K562 (cell line): ENCODE measurements around the gene TMEM222. TPM values are rescaled to one million over a fixed set of nuclear protein-coding genes. Genes with fewer than 3 reads are reported as not detected.

Experiments used
- CREB3L1 ChIP-seq: fragments of 450-650 bp; IDR thresholded peaks from 2 replicates; pipeline ENCODE4 v1.6.1; 2014; ENCODE audit warnings: low read depth, mild to moderate bottlenecking, moderate library complexity, borderline replicate concordance
- DDX20 ChIP-seq: fragments of 450-650 bp; IDR thresholded peaks from 2 replicates; pipeline ENCODE4 v1.6.1; 2016; ENCODE audit warnings: missing genetic modification characterization, low read depth, mild to moderate bottlenecking, missing compliant biosample characterization, moderate library complexity
- DPF2 ChIP-seq: fragments of 450-650 bp; IDR thresholded peaks from 2 replicates; pipeline ENCODE4 v1.6.1; 2016
- ESRRB ChIP-seq: fragments of 250-450 bp; sonication (Bioruptor Pico); IDR thresholded peaks from 2 replicates; pipeline ENCODE4 v1.5.0; 2020; ENCODE audit warnings: mild to moderate bottlenecking, moderate library complexity, borderline replicate concordance
- FOXK1 ChIP-seq: sonication (generic); formaldehyde crosslinking; IDR thresholded peaks from 2 replicates; pipeline ENCODE4 v1.8.0; 2022; ENCODE audit warnings: missing genetic modification reagents, mild to moderate bottlenecking, borderline replicate concordance
- MTA2 ChIP-seq: fragments of 450-650 bp; IDR thresholded peaks from 2 replicates; pipeline ENCODE4 v1.6.1; 2016; ENCODE audit warnings: low read depth
- NR2C1 ChIP-seq, 2 experiments: fragments of 450-650 bp; IDR thresholded peaks; 2 replicates each; pipeline ENCODE4 v1.6.1; 2017; ENCODE audit warnings: mild to moderate bottlenecking in 2 of 2, antibody characterized with exemption in 1 of 2, inconsistent platforms in 1 of 2, missing compliant biosample characterization in 1 of 2, missing genetic modification characterization in 1 of 2
- PCBP1 ChIP-seq: fragments of 200-400 bp; formaldehyde crosslinking; IDR thresholded peaks from 2 replicates; pipeline ENCODE4 v1.6.1; 2018; ENCODE audit warnings: mild to moderate bottlenecking, low read depth, low read length; ENCODE audit not compliant: poor library complexity, severe bottlenecking
- PHB2 ChIP-seq: fragments of 450-650 bp; IDR thresholded peaks from 2 replicates; pipeline ENCODE4 v1.6.1; 2017; ENCODE audit warnings: low read depth
- RAD21 ChIP-seq, 2 experiments: fragments of 250-450 bp in 1 of 2; fragments of 450-650 bp in 1 of 2; sonication (Bioruptor Pico) in 1 of 2; formaldehyde crosslinking in 1 of 2; IDR thresholded peaks in 1 of 2; conservative IDR thresholded peaks in 1 of 2; 2 replicates each; pipeline versions ENCODE4 v1.4.0 to v1.8.0; 2020 to 2022; ENCODE audit warnings: mild to moderate bottlenecking in 2 of 2, moderate library complexity in 1 of 2
- RBFOX2 ChIP-seq: fragments of 200-400 bp; formaldehyde crosslinking; IDR thresholded peaks from 2 replicates; pipeline ENCODE4 v1.6.1; 2017; ENCODE audit warnings: low read depth, mild to moderate bottlenecking, low read length, moderate library complexity
- RBM39 ChIP-seq: fragments of 200-400 bp; formaldehyde crosslinking; optimal IDR thresholded peaks from 2 replicates; pipeline ENCODE3; 2018; ENCODE audit warnings: low read depth, low read length
- TRIM28 ChIP-seq: fragments of 450-650 bp; IDR thresholded peaks from 2 replicates; pipeline ENCODE4 v1.6.1; 2017
- ZBTB11 ChIP-seq, 3 experiments: fragments of 200-800 bp in 1 of 3; fragments of 250-450 bp in 1 of 3; fragments of 450-650 bp in 1 of 3; sonication (Bioruptor Pico) in 1 of 3; sonication (Bioruptor generic) in 1 of 3; formaldehyde crosslinking in 1 of 3; IDR thresholded peaks; 2 replicates each; pipeline versions ENCODE4 v1.6.1 to v1.8.0; 2016 to 2022; ENCODE audit warnings: mild to moderate bottlenecking in 2 of 3, missing genetic modification characterization in 2 of 3, missing compliant biosample characterization in 1 of 3, moderate library complexity in 1 of 3
- ZNF41 ChIP-seq: fragments of 250-450 bp; sonication (Bioruptor Pico); conservative IDR thresholded peaks from 2 replicates; pipeline ENCODE4 v1.4.0; 2020; ENCODE audit warnings: mild to moderate bottlenecking
- ZNF511 ChIP-seq: sonication (generic); formaldehyde crosslinking; IDR thresholded peaks from 2 replicates; pipeline ENCODE4 v1.8.0; 2022; ENCODE audit warnings: mild to moderate bottlenecking, missing genetic modification reagents
- ZNF584 ChIP-seq: fragments of 200-800 bp; sonication (Bioruptor generic); IDR thresholded peaks from 2 replicates; pipeline ENCODE4 v1.6.1; 2016; ENCODE audit warnings: low read depth, mild to moderate bottlenecking, missing genetic modification characterization, missing compliant biosample characterization
- ZNF655 ChIP-seq: fragments of 250-450 bp; sonication (Bioruptor Pico); IDR thresholded peaks from 2 replicates; pipeline ENCODE4 v1.5.0; 2021
- ZNF668 ChIP-seq: fragments of 250-450 bp; sonication (Bioruptor Pico); IDR thresholded peaks from 2 replicates; pipeline ENCODE4 v1.8.0; 2022; ENCODE audit warnings: mild to moderate bottlenecking, inconsistent platforms
- ZNF695 ChIP-seq: fragments of 450-650 bp; formaldehyde crosslinking; IDR thresholded peaks from 2 replicates; pipeline ENCODE4 v1.4.0; 2020; ENCODE audit warnings: mild to moderate bottlenecking, moderate library complexity
- polyA plus RNA-seq, 8 experiments: library from polyadenylated mRNA; depleted of rRNA in 4 of 8; stranded (reverse) in 5 of 8; unstranded in 3 of 8; fragments of >200 nt; fragmentation: Nextera tagmentation in 2 of 8; fragmentation: Illumina TruSeq in 1 of 8; extraction: Ambion mirVana in 2 of 8; extraction: Trizol in 1 of 8; gene quantifications; 2 replicates each; pipeline versions ENCODE4 v1.2.1 to v1.2.3, GENCODE V29; 2011 to 2014; ENCODE audit warnings: inconsistent platforms in 1 of 8, missing spikeins in 1 of 8
- total RNA-seq, 7 experiments: library from RNA; depleted of rRNA in 6 of 7; stranded (reverse); fragments of >200 nt in 6 of 7; fragmentation: Illumina TruSeq in 2 of 7; extraction: Trizol in 2 of 7; gene quantifications; 2 replicates each; pipeline versions ENCODE4 v1.2.1 to v1.2.3, GENCODE V29; 2011 to 2021; ENCODE audit warnings: low replicate concordance in 1 of 7

Gene TMEM222
- total and polyA plus RNA-seq, 9 of the 15 experiments (the other 6 are each of a cell fraction or from before 2014, with no cell fraction given): 6.9 to 48.0 (median 32.8) TPM

- no peak for TF ChIP-seq ZBTB11 (CRISPR knock-in tag; IDR thresholded peaks at IDR 0.05)
- 0 out of 2 replicates have a peak, but pooled peaks have one; percentile 16 for TF ChIP-seq DPF2
- no peak for TF ChIP-seq TRIM28
- TF ChIP-seq ZNF511 (CRISPR knock-in tag): 0 out of 2 replicates have a peak, but pooled peaks have one; percentile 24
- TF ChIP-seq FOXK1: no peak
- TF ChIP-seq ESRRB: no peak
- TF ChIP-seq MTA2: peak; percentile 73
- 0 out of 4 replicates have a peak, but pooled peaks of 1 of the 2 experiments have one; percentile 6 for TF ChIP-seq RAD21 (CRISPR knock-in tag; conservative IDR thresholded peaks at IDR 0.05 in 1 of 2, IDR thresholded peaks at IDR 0.05 in 1 of 2)
- TF ChIP-seq ZNF695: no peak
- TF ChIP-seq DDX20: no peak
- TF ChIP-seq RBFOX2: peak; percentile 55
- no peak for TF ChIP-seq ZNF41 (CRISPR knock-in tag)
- TF ChIP-seq ZNF655 (CRISPR knock-in tag): no peak
- TF ChIP-seq PHB2: no peak
- TF ChIP-seq PCBP1: peak; percentile 28
- TF ChIP-seq ZNF668: no peak
- peak; percentile 99 for TF ChIP-seq NR2C1 (IDR thresholded peaks at IDR 0.05)
- TF ChIP-seq NR2C1 (tag; IDR thresholded peaks at IDR 0.05): peak; percentile 99
- TF ChIP-seq CREB3L1: peak; percentile 54; the same call in 1 of the 2 replicates
- TF ChIP-seq RBM39: peak; percentile 52
- no peak for TF ChIP-seq ZNF584 (CRISPR knock-in tag)
Observed at GRCh38 chr1:27348861-27349783, 27.2 kb downstream of the TMEM222 start (continued).
